ENCODE data around the gene RSRC2. TPM values are rescaled to one million over a fixed set of nuclear protein-coding genes. Genes with fewer than 3 reads are reported as not detected.

RSRC2 gene
- total and polyA plus RNA-seq, 10 of the 15 experiments (the other 5 are each of a cell fraction or from before 2014, with no cell fraction given), result 49.8 to 112 (median 60.6) TPM

DNA sequence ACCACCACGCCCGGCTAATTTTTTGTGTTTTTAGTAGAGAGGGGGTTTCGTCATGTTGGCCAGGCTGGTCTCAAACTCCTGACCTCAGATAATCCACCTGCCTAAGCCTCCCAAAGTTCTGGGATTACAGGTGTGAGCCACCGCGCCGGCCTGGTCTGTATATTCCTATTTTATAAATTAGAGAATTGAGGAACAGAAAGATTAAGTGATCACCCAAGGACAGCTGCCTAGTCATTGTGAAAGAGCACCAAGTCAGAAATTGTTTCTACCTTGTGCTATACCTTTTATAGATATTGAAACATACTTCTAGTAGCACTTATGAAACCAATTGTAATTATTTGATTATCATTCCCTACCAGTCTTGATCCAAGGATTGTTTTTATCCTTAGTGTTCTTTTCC lies 2.3 kb upstream of the RSRC2 start:
- BruUV-seq (replicated peaks), result no TSS peak
- SMC1A ChIA-PET (ENCODE audit: uncharacterized antibody, unreplicated experiment), result interaction anchor here (0.5 to 2.5 kb wide), 6 partner anchors 8 to 705 kb away, joined by 3 to 8 read pairs (median 4); partner anchors contain the start of gene ZCCHC8
- no peaks in the 10 kb centered on the region for H3K27me3 ChIP-seq (replicated peaks in 1 of 2; ENCODE audit: control insufficient read depth in 2 of 2, insufficient read depth in 2 of 2, low read length in 1 of 2)
- peak; percentile 34 for ATAC-seq
- H2AFZ ChIP-seq (ENCODE audit: control insufficient read depth, low read depth, low read length), result no peak overlapping the region
- 32% methylated on average over 6 of the region's 6 CpGs for WGBS (ENCODE audit: insufficient coverage, insufficient replicate concordance, low lambda C conversion rate, missing lambda C conversion rate)
- no peaks in the 10 kb centered on the region for H4K20me1 ChIP-seq (ENCODE audit: control insufficient read depth, insufficient read depth)
- H3K4me2 ChIP-seq (ENCODE audit: control insufficient read depth, insufficient read depth), result peak overlapping the region; percentile 58
- DNase-seq (ENCODE audit: low read depth, low spot score), result no peak
- H3K4me1 ChIP-seq (ENCODE audit: control insufficient read depth, insufficient read depth, low read length), result peaks cover 22% of the 10 kb centered on the region
- H3K79me2 ChIP-seq (ENCODE audit: control insufficient read depth, insufficient read depth, low read length), result peaks cover 69% of the 10 kb centered on the region
- peak overlapping the region; percentile 87 for H3K27ac ChIP-seq (ENCODE audit: control insufficient read depth, insufficient read depth)
- H3K36me3 ChIP-seq (ENCODE audit: control insufficient read depth in 2 of 2, insufficient read depth in 2 of 2, low read length in 1 of 2), result no peaks in the 10 kb centered on the region; a peak in 1 of 4 replicates
- POLR2A ChIA-PET, result interaction anchor here (0.9 to 9.7 kb wide), 8 partner anchors 9 to 129 kb away, joined by 3 to 160 read pairs (median 3); partner anchors contain the start of gene ZCCHC8
- no peak for FAIRE-seq
- RAD21 ChIA-PET (ENCODE audit: unreplicated experiment), result interaction anchor here (1.3 to 4.6 kb wide), 3 partner anchors 16 to 55 kb away, joined by 3 to 49 read pairs (median 6); partner anchors contain the start of gene ZCCHC8
- in situ Hi-C loops (cut with MboI), result no loop called here
- CTCF ChIA-PET, result interaction anchor here (0.7 to 0.9 kb wide), 2 partner anchors 21 to 28 kb away, joined by 3 to 4 read pairs; no protein-coding TSS in a partner anchor
- no peaks in the 10 kb centered on the region for H3K9me3 ChIP-seq (replicated peaks; ENCODE audit: control insufficient read depth, insufficient read depth, low read length)
- intact Hi-C loops (cut with micrococcal nuclease; ENCODE audit: unreplicated experiment), result no loop called here
- H3K4me3 ChIP-seq, result peak overlapping the region; percentile 96
- H3K9ac ChIP-seq (ENCODE audit: control insufficient read depth, insufficient read depth, low read length), result no peak overlapping the region
- TF ChIP-seq EP300 (IDR thresholded peaks at IDR 0.05; ENCODE audit: borderline replicate concordance in 1 of 2, control insufficient read depth in 1 of 2, low read depth in 2 of 2, low read length in 2 of 2), result peak in 1 of 2 experiments; percentile 29; a peak in 1 of 4 replicates
- peak; percentile 74 for TF ChIP-seq IKZF1 (conservative IDR thresholded peaks at IDR 0.05)
- no peak for TF ChIP-seq FOXK2 (IDR thresholded peaks at IDR 0.05)
- no peak for TF ChIP-seq CEBPB (IDR thresholded peaks at IDR 0.05; ENCODE audit: borderline replicate concordance in 1 of 2, low read depth in 2 of 2, low read length in 2 of 2)
- TF ChIP-seq SPI1 (IDR thresholded peaks at IDR 0.05; ENCODE audit: borderline replicate concordance, insufficient read depth, low read depth, low read length), result peak; percentile 78
- 0 out of 2 replicates have a peak, but pooled peaks have one; percentile 22 for TF ChIP-seq MTA3 (IDR thresholded peaks at IDR 0.05; ENCODE audit: borderline replicate concordance, low read length)
- no peak for TF ChIP-seq BCL3 (IDR thresholded peaks at IDR 0.05; ENCODE audit: borderline replicate concordance, insufficient read depth, low read depth, low read length, poor library complexity, severe bottlenecking)
- TF ChIP-seq JUND (IDR thresholded peaks at IDR 0.05; ENCODE audit: low read depth, low read length), result peak; percentile 54; the same call in 1 of the 2 replicates
- TF ChIP-seq HDGF (IDR thresholded peaks at IDR 0.05), result 0 out of 2 replicates have a peak, but pooled peaks have one; percentile 29
- TF ChIP-seq IRF4 (IDR thresholded peaks at IDR 0.05; ENCODE audit: low read depth, low read length), result peak; percentile 74
- no peak for TF ChIP-seq SMAD5 (IDR thresholded peaks at IDR 0.05; ENCODE audit: low read depth)
- peak; percentile 70 to 80 for TF ChIP-seq IKZF2 (IDR thresholded peaks at IDR 0.05)
- peak; percentile 45; the same call in 1 of the 2 replicates for TF ChIP-seq RELB (IDR thresholded peaks at IDR 0.05; ENCODE audit: low read depth)
- TF ChIP-seq ZNF217 (IDR thresholded peaks at IDR 0.05), result peak; percentile 61; the same call in 1 of the 2 replicates
- TF ChIP-seq SMARCA5 (IDR thresholded peaks at IDR 0.05), result peak; percentile 48; the same call in 1 of the 2 replicates
- TF ChIP-seq RELA (IDR thresholded peaks at IDR 0.05; ENCODE audit: borderline replicate concordance, partially characterized antibody), result peak; percentile 10
- TF ChIP-seq ATF2 (IDR thresholded peaks at IDR 0.05; ENCODE audit: low read length), result peak; percentile 58; the same call in 1 of the 2 replicates
- TF ChIP-seq CBFB (IDR thresholded peaks at IDR 0.05; ENCODE audit: low read depth), result no peak
- 0 out of 2 replicates have a peak, but pooled peaks have one; percentile 31 for TF ChIP-seq MEF2A (IDR thresholded peaks at IDR 0.05; ENCODE audit: insufficient read depth, low read depth, low read length)
- TF ChIP-seq MTA2 (IDR thresholded peaks at IDR 0.05; ENCODE audit: low read depth), result peak; percentile 72
- TF ChIP-seq NFIC (IDR thresholded peaks at IDR 0.05; ENCODE audit: low read depth, low read length), result peak; percentile 67; the same call in 1 of the 2 replicates
